DOHH2 (cell line): ENCODE measurements around the gene GPC5.

Experiments
- H3F3A ChIP-seq: fragments of 200-600 bp; sonication (generic), shearing (Covaris generic); 2 replicates; pipeline ENCODE4 v1.6.0; 2016; ENCODE audit warnings: antibody characterized with exemption, mild to moderate bottlenecking; ENCODE audit not compliant: control insufficient read depth, insufficient read depth
- H3K27ac ChIP-seq: fragments of 200-600 bp; sonication (generic); 2 replicates; pipeline ENCODE4 v1.5.1; 2014; ENCODE audit warnings: low read depth, mild to moderate bottlenecking, low read length, moderate library complexity
- H3K27me3 ChIP-seq: fragments of 200-600 bp; sonication (generic); 2 replicates; pipeline ENCODE4 v1.6.1; 2014; ENCODE audit warnings: mild to moderate bottlenecking, low read length, mixed read lengths; ENCODE audit not compliant: control insufficient read depth
- H3K36me3 ChIP-seq: fragments of 200-600 bp; sonication (generic); 2 replicates; pipeline ENCODE4 v1.6.1; 2014; ENCODE audit warnings: mild to moderate bottlenecking, low read length, moderate library complexity, mixed read lengths; ENCODE audit not compliant: control insufficient read depth
- H3K4me1 ChIP-seq: fragments of 200-600 bp; sonication (generic); 2 replicates; pipeline ENCODE4 v1.6.1; 2014; ENCODE audit warnings: mild to moderate bottlenecking, low read length, mixed read lengths; ENCODE audit not compliant: control insufficient read depth
- H3K4me2 ChIP-seq: fragments of 200-600 bp; sonication (generic); 2 replicates; pipeline ENCODE4 v1.6.0; 2014; ENCODE audit warnings: mild to moderate bottlenecking, low read length, moderate library complexity
- H3K4me3 ChIP-seq: fragments of 200-600 bp; sonication (generic); 2 replicates; pipeline ENCODE4 v1.5.1; 2014; ENCODE audit warnings: mild to moderate bottlenecking, low read length, mixed read lengths
- H3K79me2 ChIP-seq: fragments of 200-600 bp; sonication (generic); 2 replicates; pipeline ENCODE4 v1.6.1; 2014; ENCODE audit warnings: mild to moderate bottlenecking, low read length, mixed read lengths; ENCODE audit not compliant: control insufficient read depth
- H3K9me2 ChIP-seq: fragments of 200-600 bp; sonication (generic); replicated peaks from 2 replicates; pipeline ENCODE4 v1.6.1; 2014; ENCODE audit warnings: mild to moderate bottlenecking, low read length, mixed read lengths; ENCODE audit not compliant: control insufficient read depth
- H3K9me3 ChIP-seq: fragments of 200-600 bp; sonication (generic); 2 replicates; pipeline ENCODE4 v1.6.1; 2014; ENCODE audit warnings: antibody characterized with exemption, low read length, mixed read lengths; ENCODE audit not compliant: control insufficient read depth, insufficient read depth
- H4K20me1 ChIP-seq: fragments of 200-600 bp; sonication (generic); 2 replicates; pipeline ENCODE4 v1.6.0; 2014; ENCODE audit warnings: low read depth, mild to moderate bottlenecking, antibody characterized with exemption, low read length, moderate library complexity; ENCODE audit not compliant: control insufficient read depth, insufficient read depth
- CTCF ChIP-seq: fragments of 200-600 bp; sonication (generic); IDR thresholded peaks from one replicate; pipeline ENCODE4 v1.5.1; 2014; ENCODE audit warnings: antibody characterized with exemption, mild to moderate bottlenecking, low read depth, low read length; ENCODE audit not compliant: poor library complexity, severe bottlenecking
- EZH2phosphoT487 ChIP-seq: fragments of 200-600 bp; sonication (generic); IDR thresholded peaks from 2 replicates; pipeline ENCODE4 v1.6.1; 2017; ENCODE audit warnings: borderline replicate concordance, mild to moderate bottlenecking, antibody characterized with exemption, low read length, moderate library complexity, mixed read lengths

GPC5 gene

GRCh38 chr13:92842145-92842544, 1443.7 kb downstream of the GPC5 start:
- no peaks in the 10 kb centered on the region for H3K79me2 ChIP-seq
- no peaks in the 10 kb centered on the region for H3K9me3 ChIP-seq
- H3K27me3 ChIP-seq: no peaks in the 10 kb centered on the region
- H3K4me3 ChIP-seq: no peak overlapping the region
- no peaks in the 10 kb centered on the region for H4K20me1 ChIP-seq
- H3K27ac ChIP-seq: no peak overlapping the region
- no peaks in the 10 kb centered on the region for H3F3A ChIP-seq
- no peaks in the 10 kb centered on the region for H3K9me2 ChIP-seq
- H3K4me2 ChIP-seq: no peak overlapping the region
- TF ChIP-seq CTCF (no peak), EZH2phosphoT487 (no peak)
- no peaks in the 10 kb centered on the region for H3K36me3 ChIP-seq
- H3K4me1 ChIP-seq: peaks cover 7% of the 10 kb centered on the region

DNA sequence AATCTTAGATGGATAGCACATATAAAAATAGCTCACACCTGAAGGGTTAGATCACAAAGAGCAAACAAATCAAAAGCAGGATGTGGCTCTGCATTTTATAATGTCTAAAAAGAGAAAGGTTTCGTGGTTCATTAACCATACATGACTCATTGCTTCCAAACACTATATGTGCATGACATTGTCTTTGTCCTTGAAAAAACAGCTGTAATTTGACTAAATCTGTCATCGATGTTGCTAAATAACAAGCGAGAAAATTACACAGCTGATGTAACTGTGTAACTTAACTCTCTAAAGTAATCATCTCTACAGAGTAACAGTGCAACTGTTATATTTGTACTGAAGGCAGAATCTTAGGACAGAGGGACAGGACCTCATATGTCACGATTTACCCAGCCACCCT, 1445.1 kb downstream of the GPC5 start:
- H3K9me2 ChIP-seq: no peaks in the 10 kb centered on the region
- H4K20me1 ChIP-seq: no peaks in the 10 kb centered on the region
- no peaks in the 10 kb centered on the region for H3F3A ChIP-seq
- no peak overlapping the region for H3K4me3 ChIP-seq
- no peak overlapping the region for H3K27ac ChIP-seq
- no peaks in the 10 kb centered on the region for H3K79me2 ChIP-seq
- H3K27me3 ChIP-seq: no peaks in the 10 kb centered on the region
- no peaks in the 10 kb centered on the region for H3K9me3 ChIP-seq
- TF ChIP-seq CTCF (no peak), EZH2phosphoT487 (no peak)
- H3K4me2 ChIP-seq: no peak overlapping the region
- peaks cover 7% of the 10 kb centered on the region for H3K4me1 ChIP-seq
- H3K36me3 ChIP-seq: no peaks in the 10 kb centered on the region

GRCh38 chr13:92849381-92849780, 1451.0 kb downstream of the GPC5 start:
- Histone ChIP-seq H3K4me1 (no peaks in the 10 kb centered on the region), H3K79me2 (no peaks in the 10 kb centered on the region), H3K4me2 (no peak overlapping the region), H3K4me3 (no peak overlapping the region), H3K36me3 (no peaks in the 10 kb centered on the region), H3K27ac (no peak overlapping the region), H3F3A (no peaks in the 10 kb centered on the region), H3K27me3 (no peaks in the 10 kb centered on the region), H3K9me3 (no peaks in the 10 kb centered on the region), H4K20me1 (no peaks in the 10 kb centered on the region), H3K9me2 (no peaks in the 10 kb centered on the region)
- TF ChIP-seq EZH2phosphoT487: no peak
- TF ChIP-seq CTCF: no peak
